Transverse colon (tissue), 4 donors: Measurements from ENCODE around the gene IFRD1. TPM values are rescaled to one million over a fixed set of nuclear protein-coding genes. Genes with fewer than 3 reads are reported as not detected.

Experiments
- DNase-seq: peaks from one replicate; pipeline ENCODE4 v3.0.0-alpha.2; 2019
- H3K27ac ChIP-seq, 4 donors: fragments of 200-600 bp; sonication (generic); 2 replicates each; pipeline ENCODE4 v1.5.1; 2016 to 2018; ENCODE audit warnings: inconsistent platforms in 4 of 4
- H3K27me3 ChIP-seq: fragments of 200-600 bp; sonication (generic); 2 replicates; pipeline ENCODE4 v1.5.1; 2017; ENCODE audit warnings: inconsistent platforms
- H3K36me3 ChIP-seq, 4 donors: fragments of 200-600 bp; sonication (generic); 2 replicates each; pipeline ENCODE4 v1.5.1; 2017 to 2019; ENCODE audit warnings: inconsistent platforms in 4 of 4
- H3K4me1 ChIP-seq, 4 donors: fragments of 200-600 bp; sonication (generic); 2 replicates each; pipeline ENCODE4 v1.5.1; 2017 to 2020; ENCODE audit warnings: inconsistent platforms in 4 of 4
- H3K4me3 ChIP-seq, 4 donors: fragments of 200-600 bp; sonication (generic); 1 replicate in 1 of 4; 2 replicates in 3 of 4; pipeline versions ENCODE4 v1.5.1 to v1.6.1; 2017 to 2019; ENCODE audit warnings: inconsistent platforms in 4 of 4
- H3K9me3 ChIP-seq, 2 donors: fragments of 200-600 bp; sonication (generic); 2 replicates each; pipeline ENCODE4 v1.5.1; 2017 to 2019; ENCODE audit warnings: inconsistent platforms in 2 of 2
- CTCF ChIP-seq, 5 experiments: fragments of 200-600 bp in 3 of 5; fragments of 450-650 bp in 2 of 5; sonication (generic) in 3 of 5; IDR thresholded peaks; 1 replicate in 2 of 5; 2 replicates in 3 of 5; pipeline ENCODE4 v1.5.1; 2016 to 2017; ENCODE audit warnings: antibody characterized with exemption in 5 of 5, inconsistent platforms in 3 of 5, mild to moderate bottlenecking in 2 of 5, moderate library complexity in 1 of 5
- EP300 ChIP-seq: sonication (generic); formaldehyde crosslinking; IDR thresholded peaks from one replicate; pipeline ENCODE4 v1.6.1; 2017; ENCODE audit warnings: antibody characterized with exemption, low read depth
- POLR2A ChIP-seq: fragments of 450-650 bp; IDR thresholded peaks from one replicate; pipeline ENCODE4 v1.6.1; 2016; ENCODE audit warnings: antibody characterized with exemption, mild to moderate bottlenecking, moderate library complexity
- POLR2AphosphoS5 ChIP-seq, 3 donors: sonication (generic); formaldehyde crosslinking; IDR thresholded peaks; one replicate each; pipeline ENCODE4 v1.6.1; 2016; ENCODE audit warnings: antibody characterized with exemption in 3 of 3
- WGBS, 2 donors: methylation state at CpG; one replicate each; pipeline ENCODE4 v1.1.5; 2018; ENCODE audit warnings: low coverage in 1 of 2; 5-methylcytosine and 5-hydroxymethylcytosine counted together
- in situ Hi-C, 4 donors: fragments of 200-750 bp; cut with MboI; loops; one replicate each; pipeline versions ENCODE4 v1.15.0 to v1.15.1; 2017; ENCODE audit warnings: low sequenced_read_pairs in 3 of 4, low pct_ligation_motif_present in 1 of 4, low pct_unique_long_range_greater_than_20kb in 1 of 4
- intact Hi-C: fragments of 100-400 bp; cut with DNase I; formaldehyde crosslinking; loops from one replicate; pipeline ENCODE4 v1.15.1; 2023; ENCODE audit warnings: low total_unique reads
- total RNA-seq, 4 donors: library from RNA; depleted of rRNA; stranded (reverse); fragments of >200 nt; gene quantifications; one replicate each; pipeline ENCODE4 v1.1.0, GENCODE V29; 2016

The IFRD1 gene
- total RNA-seq, 4 donors from 2014 or later = 23.3 to 92.7 (median 52.0) TPM

- Histone ChIP-seq H3K27ac (no peak overlapping the region), H3K4me3 (no peak overlapping the region), H3K27me3 (no peaks in the 10 kb centered on the region), H3K9me3 (no peaks in the 10 kb centered on the region), H3K4me1 (peaks cover 0 to 6% (median 0%) of the 10 kb centered on the region in 4 donors), H3K36me3 (no peaks in the 10 kb centered on the region)
- 67 to 89% methylated on average over 1 of the region's 1 CpG for whole genome bisulfite sequencing, 2 donors
- in situ Hi-C loops (loop anchor here in 3 of 4 donors (25.0 kb wide), 1 partner anchor 648 kb away; no protein-coding TSS in a partner anchor), intact Hi-C loops (no loop called here)
- TF ChIP-seq POLR2A (no peak), POLR2AphosphoS5 (IDR thresholded peaks at IDR 0.05) (no peak), CTCF (IDR thresholded peaks at IDR 0.05) (no peak)
- no peak for DNase-seq
These were observed 40.2 kb upstream of the IFRD1 start for GRCh38 chr7:112410092-112410491.

- 39% methylated on average over 5 to 7 of the region's 7 CpGs for WGBS, 2 donors
- TF ChIP-seq POLR2A = no peak
- TF ChIP-seq EP300 = no peak
- TF ChIP-seq CTCF (IDR thresholded peaks at IDR 0.05) = peak in 4 of 5 experiments; percentile 23 to 43 (median 36)
- no peaks in the 10 kb centered on the region for H3K36me3 ChIP-seq
- DNase-seq = peak; percentile 14
- H3K4me3 ChIP-seq = no peak overlapping the region
- intact Hi-C loops (no loop called here), in situ Hi-C loops (loop anchor here in 3 of 4 donors (25.0 kb wide), 1 partner anchor 649 kb away; no protein-coding TSS in a partner anchor)
- peaks cover 0 to 6% (median 0%) of the 10 kb centered on the region in 4 donors for H3K4me1 ChIP-seq
- H3K9me3 ChIP-seq = no peaks in the 10 kb centered on the region
- H3K27me3 ChIP-seq = no peaks in the 10 kb centered on the region
- H3K27ac ChIP-seq = no peak overlapping the region
These were observed 39.0 kb upstream of the IFRD1 start for GRCh38 chr7:112411186-112411795.

- intact Hi-C loops = no loop called here
- H3K27me3 ChIP-seq = no peaks in the 10 kb centered on the region
- 3 to 7% methylated on average over 3 of the region's 3 CpGs for WGBS, 2 donors
- H3K4me3 ChIP-seq = no peak overlapping the region
- no peaks in the 10 kb centered on the region for H3K9me3 ChIP-seq
- peak; percentile 38 to 66 (median 50) for TF ChIP-seq CTCF (IDR thresholded peaks at IDR 0.05)
- TF ChIP-seq POLR2A = no peak
- H3K36me3 ChIP-seq = no peaks in the 10 kb centered on the region
- no peak overlapping the region for H3K27ac ChIP-seq
- in situ Hi-C loops = loop anchor here in 3 of 4 donors (25.0 kb wide), 1 partner anchor 653 kb away; no protein-coding TSS in a partner anchor
- DNase-seq = no peak
- H3K4me1 ChIP-seq = peaks cover 0 to 6% (median 0%) of the 10 kb centered on the region in 4 donors
These were observed 35.3 kb upstream of the IFRD1 start for GRCh38 chr7:112414855-112415490.

- DNase-seq = no peak
- no peak overlapping the region for H3K27ac ChIP-seq
- no peaks in the 10 kb centered on the region for H3K36me3 ChIP-seq
- no peaks in the 10 kb centered on the region for H3K9me3 ChIP-seq
- H3K4me1 ChIP-seq = peaks cover 0 to 7% (median 2%) of the 10 kb centered on the region in 4 donors
- in situ Hi-C loops (loop anchor here in 3 of 4 donors (25.0 kb wide), 1 partner anchor 654 kb away; no protein-coding TSS in a partner anchor), intact Hi-C loops (no loop called here)
- TF ChIP-seq CTCF (IDR thresholded peaks at IDR 0.05) = no peak
- TF ChIP-seq POLR2AphosphoS5 (IDR thresholded peaks at IDR 0.05) = no peak
- no peak for TF ChIP-seq POLR2A
- TF ChIP-seq EP300 = no peak
- no peak overlapping the region for H3K4me3 ChIP-seq
- H3K27me3 ChIP-seq = no peaks in the 10 kb centered on the region
- 64 to 82% methylated on average over 4 of the region's 4 CpGs for WGBS, 2 donors
These were observed 34.1 kb upstream of the IFRD1 start for GRCh38 chr7:112416127-112416526.
